Stimulated activated CD4-positive, alpha-beta T cell treated with anti-CD3 and anti-CD28 coated beads, TNF-alpha, amount 100 ng/mL, for 1 hour (primary cell): ENCODE results near the gene PTPRM.

Experiments
- DNase-seq, 3 donors: peaks; one replicate each; pipeline ENCODE4 v3.0.0-alpha.2; 2020; ENCODE audit warnings: low read depth in 3 of 3, low spot score in 1 of 3

Gene PTPRM

DNA sequence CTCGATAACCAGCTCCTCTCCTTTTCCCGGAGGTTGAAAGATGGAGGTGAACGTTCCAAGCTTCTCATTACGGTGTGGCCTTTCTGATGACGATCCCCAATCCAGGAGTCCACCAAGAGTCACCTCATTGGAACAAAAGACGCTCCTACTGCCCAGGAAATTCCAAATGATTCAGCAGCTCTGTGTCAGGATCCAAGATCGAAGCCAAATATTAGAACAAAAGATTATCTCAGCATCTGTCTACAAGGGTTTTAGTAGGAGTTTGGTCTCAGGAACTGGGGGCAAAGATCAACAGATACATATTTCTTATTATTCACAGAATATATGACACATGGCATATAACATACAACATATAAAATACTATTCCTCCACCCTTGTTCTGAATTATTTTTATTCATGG lies 881.0 kb downstream of the PTPRM start:
- DNase-seq: no peak

GRCh38 chr18:8450013-8450412 lies 882.9 kb downstream of the PTPRM start:
- DNase-seq: no peak

DNA sequence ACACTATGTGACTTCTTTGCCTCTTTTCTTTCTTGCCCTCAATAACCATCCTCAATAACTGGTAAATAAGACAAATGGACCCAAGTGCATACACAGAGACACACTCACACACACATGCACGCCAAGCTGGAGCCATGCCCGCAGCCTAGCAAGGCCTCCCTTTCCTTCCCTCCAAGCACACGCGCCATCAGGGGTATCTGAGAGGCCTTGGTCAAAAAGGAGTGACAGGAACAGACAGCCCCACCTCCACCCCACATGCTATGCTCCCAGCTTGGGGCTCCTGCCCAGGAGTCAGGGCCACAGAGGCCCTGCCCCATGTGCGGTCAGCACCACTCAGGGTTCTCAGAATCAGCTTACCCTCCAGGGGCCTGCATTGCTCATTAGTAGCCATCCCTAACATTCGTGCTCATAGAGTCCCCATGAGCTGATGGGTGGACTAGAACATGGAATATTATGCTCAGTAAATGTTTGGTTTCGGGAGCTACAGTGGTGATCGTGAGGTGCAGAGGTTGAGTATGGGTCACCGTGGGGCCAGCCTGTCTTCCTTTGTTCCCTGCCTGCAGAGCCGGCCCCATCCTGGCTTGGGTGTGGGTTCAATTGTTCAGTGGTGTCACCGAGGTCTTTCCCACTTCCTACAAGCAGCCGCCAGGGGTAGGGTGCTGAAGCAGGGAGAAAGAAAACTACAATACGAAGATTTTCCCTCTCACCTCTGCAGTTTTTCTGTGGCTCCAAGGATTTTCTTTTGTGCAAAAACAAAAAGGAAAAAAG lies 884.0 kb downstream of the PTPRM start:
- DNase-seq: no peak

DNA sequence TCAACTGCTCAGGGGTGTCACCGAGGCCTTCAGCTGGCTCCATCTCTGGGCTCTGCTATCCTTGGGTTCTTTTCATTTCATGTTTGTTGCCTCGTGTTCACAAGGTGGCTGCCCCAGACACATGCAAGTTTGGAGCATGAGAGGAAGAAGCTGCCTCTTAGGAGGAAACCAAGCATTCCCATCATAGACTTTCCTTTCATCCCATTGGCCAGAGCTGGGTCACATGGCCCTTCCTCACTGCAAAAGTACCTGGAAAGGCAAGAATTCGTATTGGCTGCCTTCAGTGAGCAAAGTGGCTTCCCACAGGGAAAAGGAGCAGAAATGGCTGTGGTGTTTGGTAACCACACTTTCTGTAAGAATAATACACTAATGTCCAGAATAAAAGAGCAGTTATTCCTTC lies 886.4 kb downstream of the PTPRM start:
- no peak for DNase-seq

DNA sequence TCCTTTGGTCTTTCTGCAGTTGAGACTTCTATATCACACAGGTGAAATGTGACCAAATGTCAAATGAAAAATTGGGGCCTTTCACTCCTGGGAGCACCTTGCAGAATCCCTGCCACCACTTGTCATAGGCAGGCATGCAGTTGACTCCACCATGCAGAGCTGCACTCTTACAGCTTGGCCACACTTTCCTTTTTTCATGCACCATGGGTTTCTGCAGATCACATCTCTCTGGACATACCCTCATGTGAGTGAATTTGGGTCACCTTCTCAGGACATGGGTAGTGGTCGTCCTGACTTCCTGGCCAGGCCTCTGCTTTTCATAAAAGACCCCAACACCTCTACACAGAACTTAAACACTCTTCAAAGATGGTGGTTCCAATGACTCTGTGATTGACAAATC lies 887.0 kb downstream of the PTPRM start:
- no peak for DNase-seq

DNA sequence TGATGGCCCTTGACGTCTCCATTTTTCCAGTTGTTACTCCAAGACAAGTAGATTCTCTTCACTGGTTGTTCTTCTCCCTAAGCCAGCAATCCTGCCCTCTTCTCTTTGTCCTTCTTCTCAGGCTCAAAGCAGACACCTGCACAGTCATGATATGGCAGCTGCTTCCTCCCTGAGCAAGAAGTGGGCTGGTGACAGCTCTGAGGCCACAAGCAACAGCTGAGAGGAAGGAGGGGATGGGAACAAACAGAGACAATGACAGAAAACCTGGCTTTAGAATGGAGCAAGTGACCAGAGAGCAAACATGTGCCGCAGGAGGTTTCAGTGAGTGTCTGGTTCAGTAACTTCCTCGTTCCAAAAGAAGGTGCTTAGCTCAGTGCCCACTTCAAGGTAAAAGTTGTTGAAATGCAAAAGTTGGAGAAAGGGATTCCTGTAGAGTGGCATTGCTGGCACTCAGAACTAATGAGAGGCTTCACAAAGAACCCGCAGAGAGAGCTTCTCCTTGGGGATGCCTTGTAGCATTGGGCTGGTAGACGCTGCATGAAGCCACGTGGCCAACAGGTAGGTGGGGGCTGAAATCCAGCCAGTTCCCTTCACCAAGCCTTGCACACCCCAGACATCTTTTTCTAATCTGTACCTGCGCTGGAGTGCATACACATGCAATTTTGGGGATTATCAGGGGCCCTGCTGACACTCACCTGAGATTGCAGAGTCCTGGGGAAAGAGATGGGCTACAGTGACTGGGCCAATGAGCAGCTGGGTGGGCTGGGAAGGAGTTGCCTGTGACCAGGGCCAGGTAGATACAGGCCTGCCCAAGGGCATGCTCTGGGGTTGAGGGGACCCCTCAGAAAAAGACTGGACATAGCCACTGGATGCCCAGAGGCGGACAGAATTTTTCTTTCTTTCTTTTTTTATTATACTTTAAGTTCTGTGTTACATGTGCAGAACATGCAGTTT lies 888.8 kb downstream of the PTPRM start:
- DNase-seq: no peak
